ENCODE measurements around the gene ERCC3. TPM values are rescaled to one million over a fixed set of nuclear protein-coding genes. Genes with fewer than 3 reads are reported as not detected.
A peak's percentile ranks its signal among the peaks of the same experiment; 100 is the strongest.
"Not testable (repeated sequence)": the region's sequence is repeated elsewhere in the genome, so short reads cannot be mapped to it uniquely, and the experiment has no call there.

The ERCC3 gene
- polyA plus RNA-seq, 3 donors: 70.4 to 79.7 (median 70.7) TPM

- DNase-seq (ENCODE audit: low read depth in 3 of 3, low spot score in 2 of 3): not testable (repeated sequence)
Measured at GRCh38 chr2:127227264-127227660, 66.7 kb downstream of the ERCC3 start.

GRCh38 chr2:127226520-127227263, 67.3 kb downstream of the ERCC3 start:
- DNase-seq (ENCODE audit: low read depth in 3 of 3, low spot score in 2 of 3): no peak

- no peak for DNase-seq (ENCODE audit: low read depth in 3 of 3, low spot score in 2 of 3)
Measured at GRCh38 chr2:127226132-127226519, 67.8 kb downstream of the ERCC3 start.

GRCh38 chr2:127225186-127225960, 68.6 kb downstream of the ERCC3 start:
- no peak for DNase-seq (ENCODE audit: low read depth in 3 of 3, low spot score in 2 of 3)

- not testable (repeated sequence) for DNase-seq (ENCODE audit: low read depth in 3 of 3, low spot score in 2 of 3)
Measured at GRCh38 chr2:127224135-127224534, 69.8 kb downstream of the ERCC3 start.

- peak in 2 of 3 donors; percentile 34 to 41 for DNase-seq (ENCODE audit: low read depth in 3 of 3, low spot score in 2 of 3)
Measured at GRCh38 chr2:127220768-127221527, 73.0 kb downstream of the ERCC3 start.

- peak in 2 of 3 donors; percentile 45 for DNase-seq (ENCODE audit: low read depth in 3 of 3, low spot score in 2 of 3)
Measured at GRCh38 chr2:127220102-127220767, 73.7 kb downstream of the ERCC3 start, which contains the start of gene CYP27C1. CYP27C1 (minus strand) TSS chr2:127220299; CDS start chr2:127220270, 29 bp downstream.

- peak in 2 of 3 donors; percentile 37 to 51 for DNase-seq (ENCODE audit: low read depth in 3 of 3, low spot score in 2 of 3)
Measured at GRCh38 chr2:127219171-127220070, 74.5 kb downstream of the ERCC3 start.

- no peak for DNase-seq (ENCODE audit: low read depth in 3 of 3, low spot score in 2 of 3)
Measured at GRCh38 chr2:127218812-127219170, 75.2 kb downstream of the ERCC3 start.

GRCh38 chr2:127217470-127218325, 76.2 kb downstream of the ERCC3 start:
- no peak for DNase-seq (ENCODE audit: low read depth in 3 of 3, low spot score in 2 of 3)

GRCh38 chr2:127216593-127216992, 77.4 kb downstream of the ERCC3 start:
- no peak for DNase-seq (ENCODE audit: low read depth in 3 of 3, low spot score in 2 of 3)

- no peak for DNase-seq (ENCODE audit: low read depth in 3 of 3, low spot score in 2 of 3)
Measured at GRCh38 chr2:127216095-127216494, 77.8 kb downstream of the ERCC3 start.

GRCh38 chr2:127214201-127214600, 79.7 kb downstream of the ERCC3 start:
- DNase-seq (ENCODE audit: low read depth in 3 of 3, low spot score in 2 of 3): not testable (repeated sequence)

GRCh38 chr2:127208313-127208712, 85.6 kb downstream of the ERCC3 start:
- no peak for DNase-seq (ENCODE audit: low read depth in 3 of 3, low spot score in 2 of 3)

Other genes starting within 250 kb of the ERCC3 start
- gene BIN1, start 187.0 kb downstream of the ERCC3 start, polyA plus RNA-seq (ENCODE audit: insufficient read length in 3 of 3): 100 to 1,000 TPM in 1 of 3 donors, 10 to 100 TPM in 2; 84.5 to 100 (median 85.4) TPM
- 1 to 10 TPM; 5.8 to 7.1 (median 6.3) TPM for gene CYP27C1, start 73.8 kb downstream of the ERCC3 start, polyA plus RNA-seq (ENCODE audit: insufficient read length in 3 of 3)
- gene MAP3K2, start 93.8 kb upstream of the ERCC3 start, polyA plus RNA-seq (ENCODE audit: insufficient read length in 3 of 3): 10 to 100 TPM; 23.2 to 25.4 (median 23.7) TPM
- 1 to 10 TPM; 1.8 to 5.4 (median 3.2) TPM for gene PROC, start 124.3 kb upstream of the ERCC3 start, polyA plus RNA-seq (ENCODE audit: insufficient read length in 3 of 3)
- 10 to 100 TPM; 72.3 to 77.6 (median 76.5) TPM for gene IWS1, start 232.3 kb upstream of the ERCC3 start, polyA plus RNA-seq (ENCODE audit: insufficient read length in 3 of 3)
- gene MYO7B, start 241.5 kb upstream of the ERCC3 start, polyA plus RNA-seq (ENCODE audit: insufficient read length in 3 of 3): 10 to 100 TPM; 18.0 to 22.3 (median 19.9) TPM